ENCODE results near the gene NR6A1. TPM values are rescaled to one million over a fixed set of nuclear protein-coding genes. Genes with fewer than 3 reads are reported as not detected.

NR6A1 gene
- total and polyA plus RNA-seq, 4 experiments from 2014 or later: 0.06 TPM; not detected in 3

GRCh38 chr9:124470306-124470705 lies 300.8 kb downstream of the NR6A1 start:
- ChIA-PET POLR2A (ENCODE audit: partially characterized antibody) (no interaction called here), CTCF (ENCODE audit: partially characterized antibody) (no interaction called here)
- intact Hi-C loops (cut with micrococcal nuclease): no loop called here
- Mint-ChIP-seq H3K4me3 (no peak overlapping the region), H3K4me1 (no peaks in the 10 kb centered on the region), H3K27me3 (peaks cover 6 to 19% of the 10 kb centered on the region in 2 donors), H3K27ac (no peak overlapping the region), H3K36me3 (no peaks in the 10 kb centered on the region), H3K9me3 (no peaks in the 10 kb centered on the region)
- no peak overlapping the region for H3K27ac ChIP-seq (ENCODE audit: low read depth, low read length)
- H3K4me3 ChIP-seq (ENCODE audit: low read length in 2 of 2): no peak overlapping the region
- H3K27me3 ChIP-seq (ENCODE audit: insufficient read depth, low read length): no peaks in the 10 kb centered on the region
- H3K4me1 ChIP-seq (ENCODE audit: insufficient read depth, low read length): no peaks in the 10 kb centered on the region
- DNase-seq: peak in 1 of 5 donors; percentile 28
- no peaks in the 10 kb centered on the region for H3K36me3 ChIP-seq (ENCODE audit: insufficient read depth, low read length)
- H3K9me3 ChIP-seq (ENCODE audit: control insufficient read depth in 1 of 2, low read length in 2 of 2): no peaks in the 10 kb centered on the region

- ChIA-PET POLR2A (ENCODE audit: partially characterized antibody) (no interaction called here), CTCF (ENCODE audit: partially characterized antibody) (no interaction called here)
- H3K4me1 ChIP-seq (ENCODE audit: insufficient read depth, low read length): no peaks in the 10 kb centered on the region
- no peaks in the 10 kb centered on the region for H3K4me1 Mint-ChIP-seq
- H3K9me3 Mint-ChIP-seq: no peaks in the 10 kb centered on the region
- peak in 1 of 5 donors; percentile 16 for DNase-seq
- intact Hi-C loops (cut with micrococcal nuclease): no loop called here
- H3K4me3 Mint-ChIP-seq: no peak overlapping the region
- no peak overlapping the region for H3K27ac Mint-ChIP-seq
- no peak overlapping the region for H3K27ac ChIP-seq (ENCODE audit: low read depth, low read length)
- H3K9me3 ChIP-seq (ENCODE audit: control insufficient read depth in 1 of 2, low read length in 2 of 2): no peaks in the 10 kb centered on the region
- no peaks in the 10 kb centered on the region for H3K27me3 ChIP-seq (ENCODE audit: insufficient read depth, low read length)
- no peaks in the 10 kb centered on the region for H3K36me3 ChIP-seq (ENCODE audit: insufficient read depth, low read length)
- no peak overlapping the region for H3K4me3 ChIP-seq (ENCODE audit: low read length in 2 of 2)
- no peaks in the 10 kb centered on the region for H3K36me3 Mint-ChIP-seq
- peaks cover 8 to 20% of the 10 kb centered on the region in 2 donors for H3K27me3 Mint-ChIP-seq
These were observed 301.9 kb downstream of the NR6A1 start for GRCh38 chr9:124469011-124469832.

GRCh38 chr9:124468061-124468740 lies 302.9 kb downstream of the NR6A1 start:
- Histone ChIP-seq H3K36me3 (ENCODE audit: insufficient read depth, low read length) (no peaks in the 10 kb centered on the region), H3K27ac (ENCODE audit: low read depth, low read length) (no peak overlapping the region), H3K4me1 (ENCODE audit: insufficient read depth, low read length) (no peaks in the 10 kb centered on the region), H3K9me3 (ENCODE audit: control insufficient read depth in 1 of 2, low read length in 2 of 2) (no peaks in the 10 kb centered on the region), H3K27me3 (ENCODE audit: insufficient read depth, low read length) (no peaks in the 10 kb centered on the region), H3K4me3 (ENCODE audit: low read length in 2 of 2) (no peak overlapping the region)
- CTCF ChIA-PET (ENCODE audit: partially characterized antibody): no interaction called here
- H3K9me3 Mint-ChIP-seq: peaks cover 0 to 4% (median 0%) of the 10 kb centered on the region in 8 donors
- no peaks in the 10 kb centered on the region for H3K36me3 Mint-ChIP-seq
- peaks cover 8 to 16% of the 10 kb centered on the region in 2 donors for H3K27me3 Mint-ChIP-seq
- no peaks in the 10 kb centered on the region for H3K4me1 Mint-ChIP-seq
- H3K4me3 Mint-ChIP-seq: no peak overlapping the region
- POLR2A ChIA-PET (ENCODE audit: partially characterized antibody): no interaction called here
- intact Hi-C loops (cut with micrococcal nuclease): no loop called here
- no peak for DNase-seq
- no peak overlapping the region for H3K27ac Mint-ChIP-seq

- no peaks in the 10 kb centered on the region for H3K4me1 Mint-ChIP-seq
- ChIA-PET POLR2A (ENCODE audit: partially characterized antibody) (no interaction called here), CTCF (ENCODE audit: partially characterized antibody) (no interaction called here)
- Histone ChIP-seq H3K27me3 (ENCODE audit: insufficient read depth, low read length) (no peaks in the 10 kb centered on the region), H3K4me3 (ENCODE audit: low read length in 2 of 2) (no peak overlapping the region), H3K36me3 (ENCODE audit: insufficient read depth, low read length) (no peaks in the 10 kb centered on the region), H3K4me1 (ENCODE audit: insufficient read depth, low read length) (no peaks in the 10 kb centered on the region), H3K27ac (ENCODE audit: low read depth, low read length) (no peak overlapping the region), H3K9me3 (ENCODE audit: control insufficient read depth in 1 of 2, low read length in 2 of 2) (no peaks in the 10 kb centered on the region)
- no peak for DNase-seq
- H3K27me3 Mint-ChIP-seq: peaks cover 8 to 13% of the 10 kb centered on the region in 2 donors
- peaks cover 0 to 4% (median 0%) of the 10 kb centered on the region in 8 donors for H3K9me3 Mint-ChIP-seq
- no peak overlapping the region for H3K27ac Mint-ChIP-seq
- intact Hi-C loops (cut with micrococcal nuclease): no loop called here
- H3K36me3 Mint-ChIP-seq: no peaks in the 10 kb centered on the region
- H3K4me3 Mint-ChIP-seq: no peak overlapping the region
These were observed 303.6 kb downstream of the NR6A1 start for GRCh38 chr9:124467410-124468060.

Small RNAs within 50 kb of the gene (microRNA-seq; reads per million reads assigned to microRNA genes)
- 93.9 reads per million, percentile 68 among the genes with 10 or more reads in this experiment for gene MIR181A2 (ENCODE audit: borderline microRNAs expressed, borderline number of aligned reads, borderline replicate concordance)
- gene MIR181B2 (ENCODE audit: borderline microRNAs expressed, borderline number of aligned reads, borderline replicate concordance): 73.3 reads per million, percentile 64 among the genes with 10 or more reads in this experiment

Other genes with a start within 250 kb of the NR6A1 start
- not detected for gene OLFML2A, start 5.8 kb upstream of the NR6A1 start, total RNA-seq
- not detected for gene OLFML2A, start 5.8 kb upstream of the NR6A1 start, polyA plus RNA-seq
- not detected for gene WDR38, start 82.1 kb upstream of the NR6A1 start, total RNA-seq
- gene WDR38, start 82.1 kb upstream of the NR6A1 start, polyA plus RNA-seq: not detected
- 1,000 to 10,000 TPM; 1,702 to 1,766 TPM for gene RPL35, start 90.6 kb upstream of the NR6A1 start, total RNA-seq
- 1,000 to 10,000 TPM; 1,440 to 2,014 TPM for gene RPL35, start 90.6 kb upstream of the NR6A1 start, polyA plus RNA-seq
- 10 to 100 TPM; 26.8 to 31.4 TPM for gene ARPC5L, start 90.8 kb upstream of the NR6A1 start, total RNA-seq
- 10 to 100 TPM; 60.8 to 66.0 TPM for gene ARPC5L, start 90.8 kb upstream of the NR6A1 start, polyA plus RNA-seq
- gene GOLGA1, start 169.8 kb upstream of the NR6A1 start, total RNA-seq: 10 to 100 TPM; 27.3 to 38.3 TPM
- gene GOLGA1, start 169.8 kb upstream of the NR6A1 start, polyA plus RNA-seq: 1 to 10 TPM; 3.1 to 6.0 TPM